CD14-positive monocyte (primary cell): ENCODE results near the gene ZNF385C. TPM values are rescaled to one million over a fixed set of nuclear protein-coding genes. Genes with fewer than 3 reads are reported as not detected.

Source experiments
- DNase-seq, 3 donors: peaks; one replicate each; pipeline ENCODE4 v3.0.0-alpha.2; 2011 to 2022
- H2AFZ ChIP-seq: 2 replicates; pipeline ENCODE4 v1.6.0; 2012; ENCODE audit warnings: mild to moderate bottlenecking, low read depth, low read length, inconsistent platforms; ENCODE audit not compliant: insufficient read depth, poor library complexity, severe bottlenecking
- H3K27ac ChIP-seq, 2 donors: 1 replicate in 1 of 2; 2 replicates in 1 of 2; pipeline ENCODE4 v1.5.1; 2012 to 2013; ENCODE audit warnings: low read length in 2 of 2, control low read depth in 1 of 2, inconsistent platforms in 1 of 2, low read depth in 1 of 2, mild to moderate bottlenecking in 1 of 2
- H3K27me3 ChIP-seq, 2 donors: one replicate each; pipeline versions ENCODE4 v1.6.0 to v1.6.1; 2011 to 2013; ENCODE audit warnings: low read length in 2 of 2; ENCODE audit not compliant: control insufficient read depth in 2 of 2, insufficient read depth in 2 of 2
- H3K36me3 ChIP-seq, 2 donors: replicated peaks in 1 of 2; 1 replicate in 1 of 2; 2 replicates in 1 of 2; pipeline versions ENCODE4 v1.5.1 to v1.6.1; 2012 to 2013; ENCODE audit warnings: low read length in 2 of 2, control low read depth in 1 of 2, inconsistent platforms in 1 of 2, mild to moderate bottlenecking in 1 of 2; ENCODE audit not compliant: insufficient read depth in 2 of 2, control insufficient read depth in 1 of 2
- H3K4me1 ChIP-seq, 2 donors: 1 replicate in 1 of 2; 2 replicates in 1 of 2; pipeline versions ENCODE4 v1.5.1 to v1.6.1; 2012 to 2013; ENCODE audit warnings: low read length in 2 of 2, control low read depth in 1 of 2, inconsistent platforms in 1 of 2, mild to moderate bottlenecking in 1 of 2, moderate library complexity in 1 of 2; ENCODE audit not compliant: insufficient read depth in 2 of 2, control insufficient read depth in 1 of 2
- H3K4me2 ChIP-seq: replicated peaks from 2 replicates; pipeline ENCODE3; 2012; ENCODE audit warnings: low read length, moderate library complexity, mild to moderate bottlenecking; ENCODE audit not compliant: poor library complexity, severe bottlenecking; ENCODE audit errors: extremely low read depth
- H3K4me3 ChIP-seq, 3 experiments: fragments of 200-600 bp in 1 of 3; sonication (generic) in 1 of 3; replicated peaks in 1 of 3; 1 replicate in 2 of 3; 2 replicates in 1 of 3; pipeline ENCODE4 v1.5.1; 2011 to 2013; ENCODE audit warnings: low read length in 3 of 3, mild to moderate bottlenecking in 3 of 3, control low read depth in 2 of 3, low read depth in 2 of 3, inconsistent platforms in 1 of 3, moderate library complexity in 1 of 3
- H3K79me2 ChIP-seq: 2 replicates; pipeline ENCODE4 v1.6.0; 2012; ENCODE audit warnings: mild to moderate bottlenecking, control low read depth, inconsistent platforms, low read length, moderate library complexity; ENCODE audit not compliant: insufficient read depth
- H3K9ac ChIP-seq: 2 replicates; pipeline ENCODE4 v1.6.0; 2017; ENCODE audit warnings: low read length, mild to moderate bottlenecking; ENCODE audit not compliant: insufficient read depth, poor library complexity, severe bottlenecking
- H3K9me3 ChIP-seq, 2 donors: replicated peaks in 1 of 2; 1 replicate in 1 of 2; 2 replicates in 1 of 2; pipeline versions ENCODE4 v1.5.1 to v1.6.1; 2012 to 2013; ENCODE audit warnings: low read length in 2 of 2, control low read depth in 1 of 2; ENCODE audit not compliant: control insufficient read depth in 1 of 2, insufficient read depth in 1 of 2
- H4K20me1 ChIP-seq: 2 replicates; pipeline ENCODE4 v1.6.0; 2012; ENCODE audit warnings: mild to moderate bottlenecking, low read length, control low read depth, moderate library complexity; ENCODE audit not compliant: insufficient read depth
- H3K27ac Mint-ChIP-seq, 7 donors: one replicate each; pipeline ENCODE4 v1.8.0; 2020; ENCODE audit warnings: mild to moderate bottlenecking in 7 of 7, mixed read lengths in 7 of 7, moderate library complexity in 6 of 7, inconsistent platforms in 2 of 7
- H3K27me3 Mint-ChIP-seq, 3 donors: one replicate each; pipeline ENCODE4 v1.8.0; 2021 to 2022; ENCODE audit warnings: low read depth in 3 of 3, mild to moderate bottlenecking in 3 of 3, mixed read lengths in 3 of 3, moderate library complexity in 3 of 3, inconsistent platforms in 1 of 3
- H3K36me3 Mint-ChIP-seq, 2 donors: one replicate each; pipeline ENCODE4 v1.8.0; 2020; ENCODE audit warnings: mixed read lengths in 2 of 2, inconsistent platforms in 1 of 2, mild to moderate bottlenecking in 1 of 2
- H3K4me1 Mint-ChIP-seq: one replicate; pipeline ENCODE4 v1.8.0; 2020; ENCODE audit warnings: mild to moderate bottlenecking, mixed read lengths
- H3K4me3 Mint-ChIP-seq, 2 donors: one replicate each; pipeline ENCODE4 v1.8.0; 2020; ENCODE audit warnings: mild to moderate bottlenecking in 2 of 2, mixed read lengths in 2 of 2, moderate library complexity in 1 of 2
- H3K9me3 Mint-ChIP-seq, 7 donors: one replicate each; pipeline ENCODE4 v1.8.0; 2020 to 2022; ENCODE audit warnings: mixed read lengths in 7 of 7, mild to moderate bottlenecking in 6 of 7, moderate library complexity in 6 of 7, inconsistent platforms in 2 of 7
- CTCF ChIP-seq: fragments of 200-600 bp; IDR thresholded peaks from one replicate; pipeline ENCODE4 v1.8.0; 2022; ENCODE audit warnings: antibody characterized with exemption, mild to moderate bottlenecking
- WGBS: methylation state at CpG from one replicate; pipeline ENCODE4 v1.1.5; 2013; ENCODE audit warnings: missing lambda C conversion rate; ENCODE audit not compliant: insufficient coverage; 5-methylcytosine and 5-hydroxymethylcytosine counted together
- intact Hi-C, 2 donors: fragments of 100-400 bp; cut with micrococcal nuclease; formaldehyde crosslinking; loops; one replicate each; pipeline versions ENCODE4 v1.15.0 to v1.15.1; 2023
- polyA plus RNA-seq, 3 donors: library from polyadenylated mRNA; depleted of rRNA in 1 of 3; unstranded in 2 of 3; stranded (reverse) in 1 of 3; fragments of 300-500 nt in 2 of 3; fragments of >200 nt in 1 of 3; fragmentation: Illumina TruSeq in 2 of 3; gene quantifications; 1 replicate in 2 of 3; 2 replicates in 1 of 3; pipeline ENCODE4 v1.2.3, GENCODE V29; 2012 to 2021

ZNF385C gene
- polyA plus RNA-seq, 3 donors: 0.09 to 0.55 TPM; not detected in 1

GRCh38 chr17:42050393-42051012 lies 47.8 kb downstream of the ZNF385C start, which contains the start of gene C17orf113:
Gene C17orf113 (minus strand): TSS chr17:42050601. CDS start chr17:42043376, 7,225 bp downstream.
- H3K36me3 Mint-ChIP-seq: no peaks in the 10 kb centered on the region
- H3K27ac ChIP-seq: no peak within 1 kb of the TSS
- H3K27ac Mint-ChIP-seq: peak within 1 kb of the TSS in 2 of 7 donors; percentile 7 to 76
- peak within 1 kb of the TSS; percentile 87 for H3K4me2 ChIP-seq
- peaks cover 14% of the 10 kb centered on the region for H3K4me1 Mint-ChIP-seq
- H3K79me2 ChIP-seq: no peaks in the 10 kb centered on the region
- H3K27me3 Mint-ChIP-seq: peaks cover 20 to 42% (median 30%) of the 10 kb centered on the region in 3 donors
- peak within 1 kb of the TSS; percentile 50 to 69 (median 55) for H3K4me3 ChIP-seq
- TF ChIP-seq CTCF: peak; percentile 57
- no peaks in the 10 kb centered on the region for H3K9me3 ChIP-seq
- under 1% methylated on average over 65 of the region's 65 CpGs for WGBS
- peak within 1 kb of the TSS; percentile 71 for H3K9ac ChIP-seq
- intact Hi-C loops: no loop called here
- peaks cover 0 to 5% (median 0%) of the 10 kb centered on the region in 7 donors for H3K9me3 Mint-ChIP-seq
- H2AFZ ChIP-seq: peak within 1 kb of the TSS; percentile 96
- DNase-seq: peak; percentile 29 to 59 (median 43)
- peaks cover 0 to 7% of the 10 kb centered on the region in 2 donors for H3K27me3 ChIP-seq
- H3K4me3 Mint-ChIP-seq: peak within 1 kb of the TSS; percentile 89 to 98
- peaks cover 9 to 12% of the 10 kb centered on the region in 2 donors for H3K4me1 ChIP-seq
- no peaks in the 10 kb centered on the region for H3K36me3 ChIP-seq
- H4K20me1 ChIP-seq: no peaks in the 10 kb centered on the region

GRCh38 chr17:42049834-42050392 lies 48.4 kb downstream of the ZNF385C start:
- Histone ChIP-seq H3K4me1 (peaks cover 9 to 12% of the 10 kb centered on the region in 2 donors), H3K9ac (peak overlapping the region; percentile 71), H2AFZ (peak overlapping the region; percentile 96), H3K4me3 (peak overlapping the region; percentile 50 to 69 (median 55)), H3K4me2 (peak overlapping the region; percentile 87), H3K36me3 (no peaks in the 10 kb centered on the region), H3K9me3 (no peaks in the 10 kb centered on the region), H3K27me3 (peaks cover 0 to 7% of the 10 kb centered on the region in 2 donors), H4K20me1 (no peaks in the 10 kb centered on the region), H3K79me2 (no peaks in the 10 kb centered on the region), H3K27ac (no peak overlapping the region)
- peaks cover 14% of the 10 kb centered on the region for H3K4me1 Mint-ChIP-seq
- no peaks in the 10 kb centered on the region for H3K36me3 Mint-ChIP-seq
- intact Hi-C loops: no loop called here
- 0% methylated on average over 7 of the region's 7 CpGs for WGBS
- H3K4me3 Mint-ChIP-seq: peak overlapping the region; percentile 76 to 90
- H3K27ac Mint-ChIP-seq: peak overlapping the region in 1 of 7 donors; percentile 21
- no peak for TF ChIP-seq CTCF
- peaks cover 0 to 5% (median 0%) of the 10 kb centered on the region in 7 donors for H3K9me3 Mint-ChIP-seq
- H3K27me3 Mint-ChIP-seq: peaks cover 19 to 40% (median 28%) of the 10 kb centered on the region in 3 donors
- no peak for DNase-seq
